B cell (primary cell): Measurements from ENCODE around the gene CTDP1. TPM values are rescaled to one million over a fixed set of nuclear protein-coding genes. Genes with fewer than 3 reads are reported as not detected.

ENCODE experiments used
- ATAC-seq: fragments of 200-7000 bp; cut with Tn5 transposase; one replicate; pipeline ENCODE4 v1.10.0; 2021; ENCODE audit warnings: low read depth, mild to moderate bottlenecking, moderate number of reproducible peaks, moderate library complexity
- CTCF ChIA-PET: fragments of 350-600 bp; sonication (Branson Sonifier 250); formaldehyde crosslinking; loops from one replicate; lab custom pipeline; 2021; ENCODE audit warnings: antibody characterized with exemption, inconsistent platforms; lab: Charles Lee
- POLR2A ChIA-PET: fragments of 350-600 bp; sonication (Branson Sonifier 250); formaldehyde crosslinking; loops from one replicate; lab custom pipeline; 2021; ENCODE audit warnings: antibody characterized with exemption; lab: Charles Lee
- DNase-seq: peaks from one replicate; pipeline ENCODE4 v3.0.0; 2013
- H2AFZ ChIP-seq: 2 replicates; pipeline ENCODE4 v1.6.1; 2012; ENCODE audit warnings: mild to moderate bottlenecking, low read depth, low read length; ENCODE audit not compliant: insufficient read depth, poor library complexity, severe bottlenecking
- H3K27ac ChIP-seq, 2 donors: 1 replicate in 1 of 2; 2 replicates in 1 of 2; pipeline ENCODE4 v1.5.1; 2012 to 2013; ENCODE audit warnings: low read length in 2 of 2, mild to moderate bottlenecking in 2 of 2, moderate library complexity in 1 of 2
- H3K27me3 ChIP-seq, 4 experiments: fragments of 200-600 bp in 1 of 4; sonication (generic) in 1 of 4; replicated peaks in 1 of 4; 1 replicate in 2 of 4; 2 replicates in 2 of 4; pipeline versions ENCODE4 v1.6.1 to v1.7.0; 2013 to 2016; ENCODE audit warnings: low read length in 3 of 4, mild to moderate bottlenecking in 2 of 4, mixed read lengths in 1 of 4, moderate library complexity in 1 of 4; ENCODE audit not compliant: insufficient read depth in 4 of 4, control insufficient read depth in 3 of 4; ENCODE audit errors: control extremely low read depth in 1 of 4
- H3K36me3 ChIP-seq, 2 experiments: replicated peaks in 1 of 2; 1 replicate in 1 of 2; 2 replicates in 1 of 2; pipeline versions ENCODE4 v1.6.1 to v1.7.1; 2013; ENCODE audit warnings: low read length in 1 of 2; ENCODE audit not compliant: insufficient read depth in 2 of 2, control insufficient read depth in 1 of 2; ENCODE audit errors: control extremely low read depth in 1 of 2, extremely low read depth in 1 of 2
- H3K4me1 ChIP-seq, 2 donors: fragments of 200-600 bp in 1 of 2; sonication (generic) in 1 of 2; 1 replicate in 1 of 2; 2 replicates in 1 of 2; pipeline versions ENCODE4 v1.5.1 to v1.6.1; 2013 to 2017; ENCODE audit warnings: low read length in 2 of 2; ENCODE audit not compliant: control insufficient read depth in 2 of 2, insufficient read depth in 2 of 2
- H3K4me2 ChIP-seq: replicated peaks from 2 replicates; pipeline ENCODE3; 2012; ENCODE audit warnings: mild to moderate bottlenecking, low read depth, low read length; ENCODE audit not compliant: poor library complexity, severe bottlenecking
- H3K4me3 ChIP-seq, 5 experiments: fragments of 200-600 bp in 1 of 5; sonication (generic) in 1 of 5; 1 replicate in 3 of 5; 2 replicates in 2 of 5; pipeline versions ENCODE4 v1.5.1 to v1.7.0; 2011 to 2016; ENCODE audit warnings: low read length in 4 of 5, mild to moderate bottlenecking in 4 of 5, low read depth in 2 of 5, control low read depth in 1 of 5, moderate library complexity in 1 of 5; ENCODE audit not compliant: insufficient read depth in 1 of 5; ENCODE audit errors: control extremely low read depth in 1 of 5, extremely low read depth in 1 of 5
- H3K79me2 ChIP-seq: fragments of 200-600 bp; sonication (generic); one replicate; pipeline ENCODE4 v1.6.0; 2016; ENCODE audit warnings: low read length; ENCODE audit not compliant: control insufficient read depth, insufficient read depth
- H3K9ac ChIP-seq: fragments of 200-600 bp; sonication (generic); 2 replicates; pipeline ENCODE4 v1.6.1; 2017; ENCODE audit warnings: mild to moderate bottlenecking, low read length, moderate library complexity
- H3K9me3 ChIP-seq, 3 donors: one replicate each; pipeline versions ENCODE4 v1.6.1 to v1.7.1; 2013; ENCODE audit warnings: low read length in 2 of 3; ENCODE audit not compliant: control insufficient read depth in 2 of 3, insufficient read depth in 1 of 3; ENCODE audit errors: control extremely low read depth in 1 of 3
- H4K20me1 ChIP-seq: 2 replicates; pipeline ENCODE4 v1.6.0; 2012; ENCODE audit warnings: mild to moderate bottlenecking, low read length; ENCODE audit not compliant: insufficient read depth, control insufficient read depth, poor library complexity, severe bottlenecking
- H3K27ac Mint-ChIP-seq: one replicate; pipeline ENCODE4 v1.8.0; 2021; ENCODE audit warnings: mixed read lengths
- H3K27me3 Mint-ChIP-seq: one replicate; pipeline ENCODE4 v1.8.0; 2021; ENCODE audit warnings: mixed read lengths
- H3K4me1 Mint-ChIP-seq: one replicate; pipeline ENCODE4 v1.8.0; 2021; ENCODE audit warnings: mixed read lengths
- H3K4me3 Mint-ChIP-seq: one replicate; pipeline ENCODE4 v1.8.0; 2021; ENCODE audit warnings: mixed read lengths
- H3K9me3 Mint-ChIP-seq: one replicate; pipeline ENCODE4 v1.8.0; 2022; ENCODE audit warnings: mixed read lengths; ENCODE audit not compliant: insufficient read depth
- EZH2 ChIP-seq: IDR thresholded peaks from 2 replicates; pipeline ENCODE4 v1.6.1; 2012; ENCODE audit warnings: borderline replicate concordance, low read depth, mild to moderate bottlenecking, moderate library complexity, low read length; ENCODE audit not compliant: insufficient read depth, poor library complexity, severe bottlenecking
- WGBS: methylation state at CpG from one replicate; pipeline ENCODE4 v1.1.5; 2013; ENCODE audit warnings: missing lambda C conversion rate; ENCODE audit not compliant: insufficient coverage; 5-methylcytosine and 5-hydroxymethylcytosine counted together
- intact Hi-C: fragments of 100-400 bp; cut with micrococcal nuclease; formaldehyde crosslinking; loops from one replicate; pipeline ENCODE4 v1.10.0; 2022
- polyA plus RNA-seq: library from polyadenylated mRNA; depleted of rRNA; stranded (reverse); fragments of >200 nt; gene quantifications from 2 replicates; pipeline ENCODE4 v1.2.3, GENCODE V29; 2012
- total RNA-seq, 2 donors: library from RNA; stranded (reverse); fragments of 120-200 nt in 1 of 2; gene quantifications; 1 replicate in 1 of 2; 2 replicates in 1 of 2; pipeline versions ENCODE4 v1.2.3 to v1.2.4, GENCODE V29; 2013 to 2022
- TF ChIP-seq, protein P1 (sequence below): fragments of 200-600 bp; IDR thresholded peaks from one replicate; pipeline ENCODE4 v1.8.0; 2022; ENCODE audit warnings: antibody characterized with exemption, mild to moderate bottlenecking

CTDP1 gene
- total and polyA plus RNA-seq, 2 donors (not counting 1 experiment from before 2014, with no cell fraction given) = 14.3 to 33.3 TPM

DNA sequence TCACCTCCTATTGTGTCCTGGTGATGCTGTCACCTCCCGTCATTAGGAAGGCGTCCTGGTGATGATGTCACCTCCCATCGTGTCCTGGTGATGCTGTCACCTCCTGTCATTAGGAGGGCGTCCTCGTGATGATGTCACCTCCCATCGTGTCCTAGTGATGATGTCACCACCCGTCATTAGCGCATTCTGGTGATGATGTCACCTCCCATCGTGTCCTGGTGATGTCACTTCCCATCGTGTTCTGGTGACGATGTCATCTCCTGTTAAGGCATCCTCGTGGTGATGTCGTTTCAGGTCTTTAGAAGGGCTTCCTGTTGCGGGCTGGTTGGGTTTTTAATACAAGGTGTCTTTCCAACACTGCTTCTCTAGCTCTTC, 40.7 kb downstream of the CTDP1 start:
- ChIA-PET CTCF (no interaction called here), POLR2A (no interaction called here)
- H3K4me1 ChIP-seq = no peaks in the 10 kb centered on the region
- peaks cover 38% of the 10 kb centered on the region for H4K20me1 ChIP-seq
- Mint-ChIP-seq H3K9me3 (no peaks in the 10 kb centered on the region), H3K4me1 (no peaks in the 10 kb centered on the region), H3K27ac (no peak overlapping the region), H3K27me3 (no peaks in the 10 kb centered on the region), H3K4me3 (no peak overlapping the region)
- no peaks in the 10 kb centered on the region for H3K27me3 ChIP-seq
- H3K9ac ChIP-seq = no peak overlapping the region
- peaks cover 30% of the 10 kb centered on the region for H3K79me2 ChIP-seq
- 93% methylated on average over 14 of the region's 14 CpGs for WGBS
- H3K27ac ChIP-seq = no peak overlapping the region
- DNase-seq (no peak), ATAC-seq (no peak)
- TF ChIP-seq, protein P1, sequence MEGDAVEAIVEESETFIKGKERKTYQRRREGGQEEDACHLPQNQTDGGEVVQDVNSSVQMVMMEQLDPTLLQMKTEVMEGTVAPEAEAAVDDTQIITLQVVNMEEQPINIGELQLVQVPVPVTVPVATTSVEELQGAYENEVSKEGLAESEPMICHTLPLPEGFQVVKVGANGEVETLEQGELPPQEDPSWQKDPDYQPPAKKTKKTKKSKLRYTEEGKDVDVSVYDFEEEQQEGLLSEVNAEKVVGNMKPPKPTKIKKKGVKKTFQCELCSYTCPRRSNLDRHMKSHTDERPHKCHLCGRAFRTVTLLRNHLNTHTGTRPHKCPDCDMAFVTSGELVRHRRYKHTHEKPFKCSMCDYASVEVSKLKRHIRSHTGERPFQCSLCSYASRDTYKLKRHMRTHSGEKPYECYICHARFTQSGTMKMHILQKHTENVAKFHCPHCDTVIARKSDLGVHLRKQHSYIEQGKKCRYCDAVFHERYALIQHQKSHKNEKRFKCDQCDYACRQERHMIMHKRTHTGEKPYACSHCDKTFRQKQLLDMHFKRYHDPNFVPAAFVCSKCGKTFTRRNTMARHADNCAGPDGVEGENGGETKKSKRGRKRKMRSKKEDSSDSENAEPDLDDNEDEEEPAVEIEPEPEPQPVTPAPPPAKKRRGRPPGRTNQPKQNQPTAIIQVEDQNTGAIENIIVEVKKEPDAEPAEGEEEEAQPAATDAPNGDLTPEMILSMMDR = no peak
- TF ChIP-seq EZH2 = no peak
- no peak overlapping the region for H2AFZ ChIP-seq
- no peak overlapping the region for H3K4me3 ChIP-seq
- peaks cover 0 to 59% of the 10 kb centered on the region in 2 experiments for H3K36me3 ChIP-seq
- no peak overlapping the region for H3K4me2 ChIP-seq
- peaks cover 0 to 16% (median 0%) of the 10 kb centered on the region in 3 donors for H3K9me3 ChIP-seq
- intact Hi-C loops = no loop called here

DNA sequence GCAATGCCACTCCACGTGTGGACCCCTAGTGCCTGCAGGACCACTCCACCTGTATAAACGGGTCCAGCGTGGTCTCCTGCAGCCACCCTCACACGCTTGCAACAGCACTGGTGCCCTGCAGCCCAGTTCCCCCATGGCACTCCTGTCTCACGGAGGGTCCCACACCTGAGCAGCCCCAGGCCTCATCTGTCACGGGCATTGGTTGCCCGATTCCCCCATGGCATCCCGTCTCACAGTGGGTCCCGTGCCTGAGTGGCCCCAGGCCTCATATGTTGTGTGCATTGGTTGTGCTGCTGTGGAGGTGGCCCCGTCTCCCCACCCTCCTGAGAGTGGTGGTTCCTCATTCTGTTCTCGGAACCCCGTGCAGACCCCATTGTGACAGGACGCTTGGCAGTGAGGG, 43.4 kb downstream of the CTDP1 start:
- H3K4me2 ChIP-seq = no peak overlapping the region
- Mint-ChIP-seq H3K9me3 (no peaks in the 10 kb centered on the region), H3K4me3 (no peak overlapping the region), H3K4me1 (no peaks in the 10 kb centered on the region), H3K27ac (no peak overlapping the region), H3K27me3 (no peaks in the 10 kb centered on the region)
- H3K36me3 ChIP-seq = peaks cover 0 to 47% of the 10 kb centered on the region in 2 experiments
- CTCF ChIA-PET = no interaction called here
- H3K9ac ChIP-seq = no peak overlapping the region
- no peaks in the 10 kb centered on the region for H3K27me3 ChIP-seq
- ATAC-seq (no peak), DNase-seq (no peak)
- peaks cover 45% of the 10 kb centered on the region for H4K20me1 ChIP-seq
- peaks cover 44% of the 10 kb centered on the region for H3K79me2 ChIP-seq
- no peak overlapping the region for H3K27ac ChIP-seq
- 100% methylated on average over 10 of the region's 13 CpGs for WGBS
- no peak overlapping the region for H2AFZ ChIP-seq
- H3K9me3 ChIP-seq = peaks cover 0 to 20% (median 0%) of the 10 kb centered on the region in 3 donors
- intact Hi-C loops = no loop called here
- no peaks in the 10 kb centered on the region for H3K4me1 ChIP-seq
- TF ChIP-seq, protein P1 = no peak
- TF ChIP-seq EZH2 = no peak
- no peak overlapping the region for H3K4me3 ChIP-seq
- POLR2A ChIA-PET = no interaction called here
